Fibroblast of lung (primary cell): Measurements from ENCODE around the gene SDR42E1. TPM values are rescaled to one million over a fixed set of nuclear protein-coding genes. Genes with fewer than 3 reads are reported as not detected.
A peak's percentile ranks its signal among the peaks of the same experiment; 100 is the strongest.

Experiments
- DNase-seq, 2 donors: peaks; one replicate each; pipeline versions ENCODE4 v3.0.0 to v3.0.0-alpha.2; 2010; ENCODE audit warnings: low read depth in 2 of 2
- H2AFZ ChIP-seq: 2 replicates; pipeline ENCODE4 v1.5.1; 2012; ENCODE audit warnings: low read length, control low read depth, inconsistent platforms
- H3K27ac ChIP-seq: 2 replicates; pipeline ENCODE4 v1.5.1; 2011; ENCODE audit warnings: low read length, control low read depth; ENCODE audit not compliant: insufficient read depth
- H3K27me3 ChIP-seq: 2 replicates; pipeline ENCODE4 v1.5.1; 2011; ENCODE audit warnings: mild to moderate bottlenecking, low read length; ENCODE audit not compliant: control insufficient read depth, insufficient read depth
- H3K36me3 ChIP-seq: 2 replicates; pipeline ENCODE4 v1.5.1; 2011; ENCODE audit warnings: low read length; ENCODE audit not compliant: control insufficient read depth, insufficient read depth
- H3K4me1 ChIP-seq: 2 replicates; pipeline ENCODE4 v1.5.1; 2011; ENCODE audit warnings: low read length; ENCODE audit not compliant: control insufficient read depth, insufficient read depth; ENCODE audit errors: extremely low read depth
- H3K4me2 ChIP-seq: 2 replicates; pipeline ENCODE4 v1.5.1; 2011; ENCODE audit warnings: low read length, control low read depth; ENCODE audit not compliant: insufficient read depth; ENCODE audit errors: extremely low read depth
- H3K4me3 ChIP-seq, 4 experiments: fragments of 200-600 bp in 1 of 4; sonication (generic) in 1 of 4; replicated peaks in 1 of 4; 2 replicates each; pipeline ENCODE4 v1.5.1; 2011 to 2016; ENCODE audit warnings: low read length in 4 of 4, low read depth in 3 of 4, mild to moderate bottlenecking in 3 of 4, control low read depth in 2 of 4, inconsistent platforms in 1 of 4, mixed read lengths in 1 of 4; ENCODE audit not compliant: insufficient read depth in 1 of 4; ENCODE audit errors: control extremely low read depth in 1 of 4
- H3K79me2 ChIP-seq: 2 replicates; pipeline ENCODE4 v1.5.1; 2012; ENCODE audit warnings: mild to moderate bottlenecking, low read length, inconsistent platforms; ENCODE audit not compliant: control insufficient read depth, insufficient read depth
- H3K9ac ChIP-seq: 2 replicates; pipeline ENCODE4 v1.5.1; 2011; ENCODE audit warnings: mild to moderate bottlenecking, low read length, control low read depth; ENCODE audit not compliant: insufficient read depth
- H3K9me3 ChIP-seq: 2 replicates; pipeline ENCODE4 v1.5.1; 2012; ENCODE audit warnings: low read depth, low read length; ENCODE audit not compliant: control insufficient read depth, insufficient read depth
- H4K20me1 ChIP-seq: 2 replicates; pipeline ENCODE4 v1.5.1; 2011; ENCODE audit warnings: low read length; ENCODE audit not compliant: control insufficient read depth, insufficient read depth; ENCODE audit errors: extremely low read depth
- EZH2 ChIP-seq: IDR thresholded peaks from 2 replicates; pipeline ENCODE4 v1.5.1; 2012; ENCODE audit warnings: low read length, control low read depth, mild to moderate bottlenecking; ENCODE audit errors: missing control alignments
- polyA plus RNA-seq, 2 donors: library from polyadenylated mRNA; depleted of rRNA in 1 of 2; stranded (reverse) in 1 of 2; unstranded in 1 of 2; fragments of >200 nt; gene quantifications; 2 replicates each; pipeline ENCODE4 v1.2.1, GENCODE V29; 2011 to 2012; ENCODE audit warnings: missing spikeins in 1 of 2
- total RNA-seq: library from RNA; depleted of rRNA; stranded (reverse); fragments of >200 nt; gene quantifications from 2 replicates; pipeline ENCODE4 v1.2.1, GENCODE V29; 2014
- TF ChIP-seq, protein P1 (sequence below), 2 donors: IDR thresholded peaks in 1 of 2; conservative IDR thresholded peaks in 1 of 2; 1 replicate in 1 of 2; 2 replicates in 1 of 2; pipeline ENCODE4 v1.5.1; 2011 to 2012; ENCODE audit warnings: low read length in 2 of 2, control low read depth in 1 of 2, inconsistent platforms in 1 of 2, low read depth in 1 of 2, mild to moderate bottlenecking in 1 of 2

Gene SDR42E1
- total and polyA plus RNA-seq, 2 donors (not counting 1 experiment from before 2014, with no cell fraction given): 1.0 to 1.8 TPM

GRCh38 chr16:82033683-82034300 lies 22.5 kb upstream of the SDR42E1 start:
- Histone ChIP-seq H4K20me1 (no peaks in the 10 kb centered on the region), H3K27ac (no peak overlapping the region), H3K36me3 (no peaks in the 10 kb centered on the region), H3K4me3 (no peak overlapping the region), H2AFZ (no peak overlapping the region), H3K79me2 (no peaks in the 10 kb centered on the region), H3K4me1 (peaks cover 4% of the 10 kb centered on the region), H3K27me3 (no peaks in the 10 kb centered on the region), H3K9me3 (no peaks in the 10 kb centered on the region), H3K9ac (no peak overlapping the region), H3K4me2 (no peak overlapping the region)
- TF ChIP-seq, protein P1, sequence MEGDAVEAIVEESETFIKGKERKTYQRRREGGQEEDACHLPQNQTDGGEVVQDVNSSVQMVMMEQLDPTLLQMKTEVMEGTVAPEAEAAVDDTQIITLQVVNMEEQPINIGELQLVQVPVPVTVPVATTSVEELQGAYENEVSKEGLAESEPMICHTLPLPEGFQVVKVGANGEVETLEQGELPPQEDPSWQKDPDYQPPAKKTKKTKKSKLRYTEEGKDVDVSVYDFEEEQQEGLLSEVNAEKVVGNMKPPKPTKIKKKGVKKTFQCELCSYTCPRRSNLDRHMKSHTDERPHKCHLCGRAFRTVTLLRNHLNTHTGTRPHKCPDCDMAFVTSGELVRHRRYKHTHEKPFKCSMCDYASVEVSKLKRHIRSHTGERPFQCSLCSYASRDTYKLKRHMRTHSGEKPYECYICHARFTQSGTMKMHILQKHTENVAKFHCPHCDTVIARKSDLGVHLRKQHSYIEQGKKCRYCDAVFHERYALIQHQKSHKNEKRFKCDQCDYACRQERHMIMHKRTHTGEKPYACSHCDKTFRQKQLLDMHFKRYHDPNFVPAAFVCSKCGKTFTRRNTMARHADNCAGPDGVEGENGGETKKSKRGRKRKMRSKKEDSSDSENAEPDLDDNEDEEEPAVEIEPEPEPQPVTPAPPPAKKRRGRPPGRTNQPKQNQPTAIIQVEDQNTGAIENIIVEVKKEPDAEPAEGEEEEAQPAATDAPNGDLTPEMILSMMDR (conservative IDR thresholded peaks at IDR 0.05 in 1 of 2, IDR thresholded peaks at IDR 0.05 in 1 of 2; ENCODE audit: low read depth in 1 of 2, low read length in 2 of 2): no peak
- no peak for TF ChIP-seq EZH2
- DNase-seq: no peak

DNA sequence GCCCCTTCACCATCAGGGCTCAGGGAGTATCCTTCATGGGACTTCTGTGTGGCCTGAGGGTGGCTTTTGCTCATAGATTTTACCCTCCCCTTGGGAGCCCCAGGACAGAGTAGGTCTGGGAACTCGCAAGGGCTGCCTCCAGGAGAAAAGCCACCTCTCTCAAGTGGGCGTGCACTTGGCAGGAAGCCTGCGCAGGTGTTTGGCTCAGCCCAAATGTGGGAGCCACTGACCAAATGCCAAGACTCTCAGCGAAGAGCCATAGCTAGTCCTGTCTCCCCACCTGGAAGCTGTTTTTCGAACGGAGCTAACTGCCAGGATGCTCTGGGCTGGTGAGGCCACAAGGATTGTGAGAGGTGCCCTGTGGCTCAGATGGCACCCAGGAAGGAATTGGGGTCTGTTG lies 21.7 kb upstream of the SDR42E1 start:
- TF ChIP-seq, protein P1 (conservative IDR thresholded peaks at IDR 0.05 in 1 of 2, IDR thresholded peaks at IDR 0.05 in 1 of 2; ENCODE audit: low read depth in 1 of 2, low read length in 2 of 2): no peak
- TF ChIP-seq EZH2: no peak
- H3K9me3 ChIP-seq: no peaks in the 10 kb centered on the region
- H3K27ac ChIP-seq: no peak overlapping the region
- H3K36me3 ChIP-seq: no peaks in the 10 kb centered on the region
- H3K79me2 ChIP-seq: no peaks in the 10 kb centered on the region
- no peaks in the 10 kb centered on the region for H4K20me1 ChIP-seq
- no peak overlapping the region for H3K4me2 ChIP-seq
- no peak overlapping the region for H2AFZ ChIP-seq
- H3K4me1 ChIP-seq: peaks cover 4% of the 10 kb centered on the region
- no peak overlapping the region for H3K4me3 ChIP-seq
- no peak overlapping the region for H3K9ac ChIP-seq
- no peak for DNase-seq
- no peaks in the 10 kb centered on the region for H3K27me3 ChIP-seq

GRCh38 chr16:82031116-82032084 lies 20.1 kb upstream of the SDR42E1 start:
- Histone ChIP-seq H3K4me2 (no peak overlapping the region), H3K4me3 (no peak overlapping the region), H2AFZ (peak overlapping the region; percentile 43), H3K9me3 (no peaks in the 10 kb centered on the region), H3K9ac (no peak overlapping the region), H3K4me1 (peaks cover 4% of the 10 kb centered on the region), H3K27ac (no peak overlapping the region), H4K20me1 (no peaks in the 10 kb centered on the region), H3K79me2 (no peaks in the 10 kb centered on the region), H3K27me3 (no peaks in the 10 kb centered on the region), H3K36me3 (no peaks in the 10 kb centered on the region)
- peak; percentile 70 to 74 for DNase-seq
- TF ChIP-seq, protein P1 (conservative IDR thresholded peaks at IDR 0.05 in 1 of 2, IDR thresholded peaks at IDR 0.05 in 1 of 2; ENCODE audit: low read depth in 1 of 2, low read length in 2 of 2): peak; percentile 66 to 84
- TF ChIP-seq EZH2: no peak
